Measurements from ENCODE around the gene SERPINI1. TPM values are rescaled to one million over a fixed set of nuclear protein-coding genes. Genes with fewer than 3 reads are reported as not detected.
"Not testable (repeated sequence)": the region's sequence is repeated elsewhere in the genome, so short reads cannot be mapped to it uniquely, and the experiment has no call there.

SERPINI1 gene
- total RNA-seq, 1 experiment from 2014 or later = 0.14 TPM

DNA sequence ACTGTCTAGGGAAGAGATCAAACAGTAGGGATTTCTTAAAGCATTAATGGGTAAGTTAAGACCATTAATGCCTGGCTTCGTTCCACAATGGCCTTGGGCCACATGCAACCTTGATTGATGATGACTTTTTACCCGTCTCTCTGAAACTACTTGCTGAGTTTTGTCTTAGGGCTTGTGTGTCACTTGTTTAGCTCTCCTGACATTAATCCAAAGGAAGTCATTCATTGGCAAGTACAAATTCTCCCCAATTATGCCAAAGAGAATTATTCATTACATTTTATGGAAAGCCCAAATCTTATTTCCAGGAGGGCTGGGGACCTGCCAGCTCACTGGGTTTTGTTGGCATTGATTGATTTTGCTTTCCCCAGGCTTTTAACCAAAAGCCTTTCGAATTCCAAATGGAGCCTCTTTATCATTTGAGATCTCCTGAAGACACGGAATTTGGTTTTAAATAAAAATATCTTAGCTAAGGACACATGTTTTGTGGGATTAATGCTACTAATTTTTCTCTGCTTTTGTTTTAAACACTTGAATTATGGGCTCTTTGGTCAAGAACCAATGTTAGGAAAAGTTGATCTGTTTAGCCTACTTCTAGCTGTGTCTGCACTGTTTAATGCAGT is 40.7 kb downstream of the SERPINI1 start:
- in situ Hi-C loops (cut with HindIII; ENCODE audit: low sequenced_read_pairs) = no loop called here
- no peak for DNase-seq (ENCODE audit: low spot score)

DNA sequence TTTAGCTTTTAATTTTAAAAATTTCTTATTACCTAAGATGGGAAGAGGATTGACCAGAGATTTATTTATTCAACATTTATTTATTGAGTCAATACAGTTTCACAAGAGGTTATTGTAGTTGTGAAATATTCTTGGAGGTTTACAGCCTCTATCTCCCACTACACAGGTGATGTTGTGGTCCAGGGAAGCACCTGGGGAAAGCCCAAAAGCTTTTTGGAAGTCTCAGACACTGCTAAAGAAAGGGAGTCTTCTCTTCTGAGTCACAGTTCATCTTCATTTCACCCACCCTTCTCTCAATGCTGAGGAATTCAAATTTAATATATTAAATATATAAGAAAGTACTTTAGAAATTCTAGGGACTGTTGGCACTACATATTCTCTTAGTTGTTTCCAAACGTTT is 41.8 kb downstream of the SERPINI1 start:
- in situ Hi-C loops (cut with HindIII; ENCODE audit: low sequenced_read_pairs) = no loop called here
- no peak for DNase-seq (ENCODE audit: low spot score)

DNA sequence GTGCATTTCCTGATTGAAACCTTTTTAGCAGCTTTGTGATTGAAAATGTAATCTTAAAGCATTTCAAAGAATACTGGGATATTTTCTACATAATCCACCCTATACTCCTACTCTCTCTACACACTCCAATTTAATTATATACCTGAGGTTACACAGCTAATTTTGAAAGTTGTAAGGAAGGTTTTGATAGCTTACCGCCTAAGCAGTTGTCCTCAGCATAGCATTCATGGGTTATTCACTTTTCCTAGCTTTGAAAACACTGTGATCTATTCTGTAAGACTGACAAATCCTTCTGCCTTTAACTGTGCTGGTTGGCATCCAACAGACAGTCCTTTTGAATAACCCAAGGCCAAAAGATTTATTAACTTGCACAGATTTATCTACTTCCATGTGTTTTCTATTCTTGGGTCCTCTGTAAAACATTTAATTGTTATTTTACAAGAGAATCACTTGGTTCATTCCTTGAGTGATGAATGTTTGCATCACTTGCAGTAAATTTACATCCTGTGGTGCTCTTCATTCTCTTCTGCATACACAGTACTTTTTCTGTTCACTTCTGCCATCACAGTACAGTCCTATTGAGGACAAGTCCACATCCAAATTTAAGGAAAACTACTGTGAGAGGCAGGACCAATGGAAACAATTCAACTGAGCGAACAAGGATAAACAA is 44.8 kb downstream of the SERPINI1 start:
- in situ Hi-C loops (cut with HindIII; ENCODE audit: low sequenced_read_pairs) = no loop called here
- no peak for DNase-seq (ENCODE audit: low spot score)

DNA sequence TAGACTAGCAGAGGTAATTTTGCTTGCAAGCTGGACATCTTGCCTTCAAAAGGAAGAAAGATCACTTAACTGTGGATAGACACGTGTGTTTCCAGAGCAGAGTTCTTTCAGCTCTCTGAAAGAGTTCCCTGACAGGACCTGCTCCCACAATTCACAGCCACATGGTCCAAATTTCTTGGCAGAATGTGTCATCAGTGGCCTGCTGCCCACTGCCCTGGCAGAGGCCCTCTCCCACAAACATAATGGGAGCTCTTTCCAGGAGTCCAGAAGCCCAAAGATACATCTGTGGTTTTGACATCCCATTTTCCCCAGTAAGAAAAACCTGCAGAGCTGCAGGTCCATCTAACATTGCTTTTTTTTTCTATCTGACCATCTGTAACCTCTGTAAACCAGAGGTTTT is 48.3 kb downstream of the SERPINI1 start:
- in situ Hi-C loops (cut with HindIII; ENCODE audit: low sequenced_read_pairs) = no loop called here
- peak; percentile 30 for DNase-seq (ENCODE audit: low spot score)

DNA sequence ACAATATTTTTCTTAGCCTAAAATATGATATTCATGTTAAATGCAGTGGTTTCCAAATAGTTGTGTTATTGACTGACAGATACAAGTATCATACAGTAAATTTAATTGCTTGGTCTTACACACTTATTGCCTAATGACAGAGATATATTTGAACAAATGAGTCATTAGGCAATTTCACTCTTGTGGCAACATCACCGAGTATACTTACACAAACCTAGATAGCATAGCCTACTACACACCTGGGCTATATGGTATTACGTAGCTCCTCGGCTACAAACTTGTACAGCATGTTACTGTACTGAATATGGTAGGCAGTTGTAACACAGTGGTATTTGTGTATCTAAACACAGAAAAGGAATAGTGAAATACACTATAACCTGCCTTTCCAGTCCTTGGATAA is 50.3 kb downstream of the SERPINI1 start:
- in situ Hi-C loops (cut with HindIII; ENCODE audit: low sequenced_read_pairs) = no loop called here
- DNase-seq (ENCODE audit: low spot score) = no peak

DNA sequence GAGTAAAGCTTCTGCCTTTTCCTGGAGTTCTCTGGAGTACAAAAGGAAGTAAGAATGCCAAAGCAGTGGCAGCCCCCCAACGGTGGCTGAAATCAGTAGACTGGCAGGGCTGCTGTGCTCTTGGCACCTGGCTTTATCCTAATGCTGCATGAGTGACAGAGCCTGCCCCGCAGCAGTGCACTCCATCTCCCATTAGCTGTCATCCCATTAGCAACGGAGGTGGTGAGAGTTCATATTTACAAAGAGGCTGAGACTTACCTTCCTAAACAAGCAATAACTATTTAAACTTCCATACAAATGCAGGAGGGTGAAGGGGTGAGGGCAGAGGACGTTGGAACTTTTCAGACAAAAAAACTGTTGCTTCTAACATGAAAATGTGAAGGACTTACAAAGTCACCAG is 51.9 kb downstream of the SERPINI1 start:
- in situ Hi-C loops (cut with HindIII; ENCODE audit: low sequenced_read_pairs) = no loop called here
- DNase-seq (ENCODE audit: low spot score) = no peak

DNA sequence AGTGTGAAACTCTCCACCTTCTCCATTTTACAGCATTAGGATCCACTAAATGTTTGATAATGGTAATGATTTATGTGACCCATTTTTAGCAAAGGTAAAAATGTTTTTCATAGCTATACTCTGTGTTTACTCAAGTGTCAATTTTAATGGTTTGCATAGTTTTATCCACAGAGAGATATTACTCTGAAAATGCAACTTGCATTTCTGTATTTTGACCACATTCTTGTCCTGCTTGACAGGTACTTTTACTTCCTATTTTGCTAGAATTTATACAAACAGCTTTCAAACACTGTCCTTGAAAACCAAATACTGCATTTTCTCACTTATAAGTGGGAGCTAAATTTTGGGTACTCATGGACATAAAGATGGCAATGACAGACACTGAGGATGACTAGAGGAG is 62.9 kb downstream of the SERPINI1 start:
- no peak for DNase-seq (ENCODE audit: low spot score)
- in situ Hi-C loops (cut with HindIII; ENCODE audit: low sequenced_read_pairs) = no loop called here

DNA sequence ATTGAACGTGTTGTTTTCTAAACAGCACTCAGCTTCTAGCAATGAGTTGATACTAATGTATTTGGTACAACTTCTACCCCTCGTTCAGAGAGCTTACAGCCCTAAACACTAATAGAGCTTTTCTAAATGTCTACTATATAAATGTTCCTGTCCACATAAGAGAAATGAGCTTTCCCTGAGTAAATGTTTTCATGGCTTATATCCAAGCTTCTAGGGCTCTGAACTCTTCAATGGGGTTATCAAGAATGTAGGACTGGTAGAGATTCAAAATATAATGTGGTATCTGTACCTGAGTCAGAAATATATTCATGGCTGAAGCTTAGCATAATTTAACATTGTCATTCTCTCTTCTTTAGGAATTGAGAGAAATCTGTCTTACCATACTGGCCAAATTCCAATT is 73.4 kb downstream of the SERPINI1 start:
- in situ Hi-C loops (cut with HindIII; ENCODE audit: low sequenced_read_pairs) = no loop called here
- DNase-seq (ENCODE audit: low spot score) = no peak

DNA sequence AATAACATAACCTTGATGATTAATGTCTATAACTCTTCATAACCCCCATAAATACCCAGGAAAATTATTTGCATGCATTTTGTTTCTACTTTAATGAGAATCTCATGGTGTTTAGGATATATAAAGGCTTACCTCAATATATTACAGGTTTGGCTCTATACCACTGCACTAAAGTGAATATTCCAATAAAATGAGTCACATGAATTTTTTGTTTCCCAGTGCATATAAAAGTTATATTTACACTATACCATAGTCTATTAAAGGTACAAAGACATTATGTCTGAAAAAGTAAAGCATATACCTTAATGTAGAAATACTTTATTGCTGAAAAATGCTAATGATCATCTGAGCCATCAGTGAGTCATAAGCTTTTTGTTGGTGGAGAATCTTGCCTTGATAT is 74.7 kb downstream of the SERPINI1 start:
- in situ Hi-C loops (cut with HindIII; ENCODE audit: low sequenced_read_pairs) = no loop called here
- no peak for DNase-seq (ENCODE audit: low spot score)

DNA sequence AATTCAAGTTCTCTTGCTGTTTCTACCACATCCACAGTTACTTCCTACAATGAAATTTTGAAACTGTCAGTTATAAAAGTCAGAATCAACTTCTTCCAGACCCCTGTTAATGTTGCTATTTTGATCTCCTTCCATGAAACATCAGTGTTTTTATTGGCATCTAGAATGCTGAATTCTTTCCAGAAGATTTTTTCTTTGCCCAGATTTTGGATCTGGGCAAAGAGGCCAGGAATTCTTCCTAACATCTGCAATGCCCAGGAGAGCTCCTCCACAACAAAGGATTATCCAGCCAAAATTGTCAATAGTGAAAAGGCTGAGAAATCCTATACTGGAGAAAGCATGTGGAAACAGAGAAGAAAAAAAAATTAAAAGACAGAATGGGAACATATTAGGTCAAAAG is 75.5 kb downstream of the SERPINI1 start:
- no peak for DNase-seq (ENCODE audit: low spot score)
- in situ Hi-C loops (cut with HindIII; ENCODE audit: low sequenced_read_pairs) = no loop called here

DNA sequence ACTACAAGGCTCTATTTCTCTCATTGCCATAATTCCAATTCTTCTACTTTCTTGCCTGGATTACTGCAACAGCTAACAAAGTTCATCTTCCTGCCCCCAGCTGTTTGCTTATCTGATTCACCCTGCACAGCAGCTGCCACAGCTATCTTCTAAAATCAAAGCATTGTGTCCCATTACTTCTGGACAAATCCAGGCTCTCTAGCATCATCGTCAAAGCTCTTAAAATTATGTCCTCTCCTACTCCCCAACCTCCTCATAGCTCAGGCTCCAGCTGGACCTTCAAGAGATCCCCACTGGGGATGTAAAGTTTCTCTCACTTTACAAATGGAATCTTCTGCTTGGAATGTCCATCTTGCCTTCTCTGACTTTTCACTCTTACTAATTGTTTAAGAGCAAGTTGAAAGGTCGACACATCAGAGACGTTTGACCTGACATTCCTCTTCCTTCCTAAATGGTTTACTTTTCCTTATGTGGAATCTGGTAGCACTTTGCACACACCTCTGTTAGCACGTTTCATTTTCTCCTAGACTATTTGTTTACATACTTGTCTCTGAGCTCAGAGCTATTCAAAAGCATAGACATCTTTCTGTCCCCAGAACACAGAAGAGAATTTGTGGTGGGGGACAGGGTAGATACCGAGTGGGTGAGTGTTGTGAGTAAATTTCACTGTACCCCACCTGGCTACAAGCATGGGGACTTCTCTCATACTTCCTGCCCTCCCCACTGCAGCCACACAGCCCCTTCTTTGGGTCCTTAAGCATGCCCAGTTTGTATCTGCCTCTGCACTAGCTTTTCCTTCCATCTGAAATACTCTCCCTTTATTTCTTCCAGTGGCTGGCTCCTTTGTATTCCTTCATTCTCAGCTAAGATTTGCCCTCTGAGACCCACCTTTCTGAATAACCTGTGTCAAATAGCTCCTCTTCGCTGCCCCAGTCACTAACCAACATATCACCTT is 77.9 kb downstream of the SERPINI1 start:
- no peak for DNase-seq (ENCODE audit: low spot score)
- in situ Hi-C loops (cut with HindIII; ENCODE audit: low sequenced_read_pairs) = no loop called here

DNA sequence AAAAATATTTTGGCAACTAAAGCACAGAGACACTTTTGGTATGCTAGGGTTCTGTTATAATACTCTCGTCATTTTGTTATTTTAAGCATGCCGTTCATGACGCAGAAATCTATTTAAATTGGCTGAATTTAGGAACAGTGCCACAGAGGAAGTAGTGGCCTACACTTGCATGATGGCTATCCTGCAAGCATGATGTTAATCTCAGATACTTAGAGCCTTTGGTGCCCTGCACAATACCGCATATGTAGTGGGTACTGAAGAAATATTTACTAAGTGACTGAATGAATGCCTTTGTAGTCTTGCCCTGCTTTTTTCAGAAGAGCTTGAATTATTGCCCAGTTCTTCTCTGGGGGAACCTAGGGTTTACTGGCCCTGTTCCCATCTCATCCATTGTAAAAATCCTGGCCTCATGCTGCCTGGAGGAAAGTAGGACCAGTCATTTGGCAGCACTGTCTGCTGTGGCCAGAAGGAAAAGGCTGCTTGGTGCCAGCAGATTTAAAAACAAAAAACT is 79.0 kb downstream of the SERPINI1 start:
- DNase-seq (ENCODE audit: low spot score) = peak; percentile 97

DNA sequence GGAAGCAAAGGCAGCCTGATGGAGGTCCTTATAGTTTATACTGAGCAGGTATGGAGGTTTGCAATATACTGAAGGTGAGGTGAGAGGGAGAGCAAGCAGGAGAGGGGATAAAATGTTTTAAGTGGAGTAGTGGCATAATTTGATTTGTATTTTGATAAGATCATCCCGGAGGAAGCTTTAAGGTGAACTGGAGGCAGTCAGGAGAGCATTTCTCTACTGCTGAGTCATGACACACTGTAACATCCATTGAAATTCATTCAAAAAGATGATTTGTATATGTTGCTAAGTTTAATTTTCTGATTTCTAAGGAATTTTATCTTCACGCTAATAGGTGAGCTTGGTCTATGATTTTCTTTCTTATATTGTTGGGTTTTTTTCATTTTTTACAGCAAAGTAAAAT is 81.4 kb downstream of the SERPINI1 start:
- in situ Hi-C loops (cut with HindIII; ENCODE audit: low sequenced_read_pairs) = no loop called here
- DNase-seq (ENCODE audit: low spot score) = no peak

More for the DNA sequence above, 79.0 kb downstream of the SERPINI1 start:
- in situ Hi-C loops (cut with HindIII; ENCODE audit: low sequenced_read_pairs) = no loop called here

DNA sequence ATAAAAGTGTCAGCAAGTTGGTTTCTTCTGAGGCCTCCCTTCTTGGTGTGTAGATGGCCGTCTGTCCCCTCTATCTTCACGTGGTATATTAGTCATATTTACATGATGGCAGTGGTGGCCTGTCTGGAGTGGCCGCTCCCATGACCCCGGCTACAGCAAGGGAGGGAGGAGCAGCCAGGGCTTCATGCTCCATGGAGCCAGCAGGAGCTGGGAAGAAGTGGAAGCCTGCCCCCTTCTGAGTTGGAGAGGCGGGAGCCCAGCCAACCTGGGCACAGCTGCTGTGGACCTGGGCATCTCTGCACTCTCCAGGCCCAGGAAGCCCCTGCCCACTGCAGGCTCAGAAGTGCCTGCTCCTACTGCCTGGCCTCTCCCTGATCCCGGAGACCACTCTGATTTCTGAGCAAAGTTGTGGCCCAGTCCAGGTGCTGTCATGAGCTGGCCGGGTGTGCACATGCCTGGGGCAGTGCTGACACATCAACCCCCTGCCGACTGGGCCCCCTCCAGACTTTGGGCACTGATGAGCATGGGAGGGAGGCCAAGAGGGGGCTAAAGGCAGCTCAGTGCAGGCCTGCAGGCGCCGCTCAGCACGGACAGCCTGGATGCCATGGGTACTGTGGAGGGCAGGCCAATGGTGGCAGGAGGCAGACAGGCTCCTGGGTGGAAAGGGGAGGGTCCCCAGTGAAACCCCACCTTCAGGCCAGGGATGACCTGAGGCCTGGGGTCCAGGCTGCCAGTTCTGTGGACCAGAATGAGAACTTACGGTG is 84.8 kb downstream of the SERPINI1 start:
- no peak for DNase-seq (ENCODE audit: low spot score)

DNA sequence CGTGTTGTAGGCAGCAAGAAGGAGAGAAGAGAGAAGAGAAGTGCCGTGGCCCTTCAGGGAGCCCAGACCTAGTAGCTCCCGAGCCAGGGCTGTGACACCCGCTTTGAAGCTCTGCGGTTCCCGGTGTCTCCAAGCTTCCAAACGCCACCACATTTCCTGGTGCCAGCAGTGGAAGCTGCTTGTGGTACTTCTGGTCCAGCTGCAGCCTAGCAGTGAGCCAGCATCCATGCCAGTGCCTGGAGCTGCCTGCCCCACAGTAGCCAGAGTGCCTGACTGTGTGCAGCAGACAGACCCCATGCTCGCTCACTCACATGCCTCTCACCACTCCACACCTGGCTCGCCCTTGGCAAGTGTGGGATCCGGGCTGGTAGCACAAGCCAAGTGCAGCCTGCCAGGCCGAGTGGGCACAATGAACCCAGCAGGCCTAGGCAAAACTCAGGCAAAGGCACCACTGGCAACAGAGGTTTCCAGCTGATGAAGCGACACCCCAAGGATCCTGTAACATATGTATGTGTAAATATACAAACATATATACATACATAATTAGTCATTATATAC is 85.8 kb downstream of the SERPINI1 start:
- in situ Hi-C loops (cut with HindIII; ENCODE audit: low sequenced_read_pairs) = no loop called here
- DNase-seq (ENCODE audit: low spot score) = no peak

More for the DNA sequence above, 84.8 kb downstream of the SERPINI1 start:
- in situ Hi-C loops (cut with HindIII; ENCODE audit: low sequenced_read_pairs) = no loop called here

DNA sequence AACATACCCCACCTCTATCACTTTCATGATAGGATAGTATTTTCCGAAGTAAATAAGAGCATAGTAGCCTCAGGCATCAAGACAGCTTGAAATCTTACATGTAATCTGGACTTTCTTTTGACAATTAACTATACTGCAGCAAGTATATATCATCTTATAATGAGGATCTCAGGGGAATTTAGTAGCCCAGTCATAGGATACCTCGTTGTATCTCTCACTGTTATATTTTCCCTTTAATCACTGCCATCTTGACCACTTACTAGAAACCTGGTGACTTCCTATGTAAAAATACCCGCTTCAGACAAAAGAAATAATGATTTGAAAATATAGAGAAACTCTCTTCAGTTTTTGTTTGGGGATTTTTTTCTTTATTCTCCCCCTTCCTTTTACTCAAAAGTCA is 88.2 kb downstream of the SERPINI1 start:
- no peak for DNase-seq (ENCODE audit: low spot score)
- in situ Hi-C loops (cut with HindIII; ENCODE audit: low sequenced_read_pairs) = no loop called here

DNA sequence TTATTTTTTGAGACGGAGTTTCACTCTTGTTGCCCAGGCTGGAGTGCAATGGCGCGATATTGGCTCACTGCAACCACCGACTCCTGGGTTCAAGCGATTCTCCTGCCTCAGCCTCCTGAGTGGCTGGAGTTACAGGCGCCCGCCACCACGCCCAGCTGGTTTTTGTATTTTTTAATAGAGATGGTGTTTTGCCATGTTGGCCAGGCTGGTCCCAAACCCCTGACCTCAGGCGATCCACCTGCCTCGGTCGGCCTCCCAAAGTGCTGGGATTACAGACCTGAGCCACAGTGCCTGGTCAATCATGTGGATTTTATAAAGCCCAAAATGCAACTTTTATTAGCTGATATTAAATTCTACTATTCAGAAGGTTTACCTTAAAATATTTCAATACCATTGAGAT is 92.1 kb downstream of the SERPINI1 start:
- DNase-seq (ENCODE audit: low spot score); in situ Hi-C loops (cut with HindIII; ENCODE audit: low sequenced_read_pairs): not testable (repeated sequence)

DNA sequence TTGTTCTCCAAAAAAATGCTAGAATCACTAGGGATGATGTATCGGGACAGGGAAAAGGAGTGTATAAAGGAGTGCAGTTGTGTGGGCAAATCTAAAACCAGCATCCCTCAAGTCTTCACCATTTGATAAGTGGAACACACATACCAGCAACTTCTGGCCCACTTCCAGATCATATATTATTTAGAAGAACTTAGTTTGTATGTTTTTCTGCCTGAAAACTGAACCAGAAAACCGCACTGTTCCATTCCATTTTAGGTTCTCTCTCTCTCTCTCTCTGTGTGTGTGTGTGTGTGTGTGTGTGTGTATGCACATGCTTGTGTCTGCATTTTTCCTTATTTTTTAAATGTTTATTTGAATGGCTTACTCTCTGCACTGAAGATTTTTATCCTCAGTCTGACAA is 93.5 kb downstream of the SERPINI1 start:
- in situ Hi-C loops (cut with HindIII; ENCODE audit: low sequenced_read_pairs) = no loop called here
- no peak for DNase-seq (ENCODE audit: low spot score)

DNA sequence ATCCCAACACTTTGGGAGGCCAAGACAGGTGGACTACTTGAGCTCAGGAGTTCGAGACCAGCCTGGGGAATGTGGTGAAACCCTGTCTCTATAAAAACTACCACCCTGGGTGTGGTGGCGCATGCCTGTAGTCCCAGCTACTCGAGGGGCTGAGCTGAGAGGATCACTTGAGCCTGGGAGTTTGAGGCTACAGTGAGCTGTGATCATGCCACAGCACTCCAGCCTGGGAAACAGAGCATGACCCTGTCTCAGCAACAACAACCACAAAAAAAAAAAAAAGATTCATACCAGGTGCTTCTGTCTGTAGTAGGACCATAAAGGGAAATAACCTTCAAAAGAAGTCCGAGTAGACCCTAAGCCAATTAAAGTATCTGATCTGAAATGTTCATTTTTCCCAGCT is 94.5 kb downstream of the SERPINI1 start:
- in situ Hi-C loops (cut with HindIII; ENCODE audit: low sequenced_read_pairs) = no loop called here
- no peak for DNase-seq (ENCODE audit: low spot score)
